Activated CD8-positive, alpha-beta memory T cell treated with anti-CD3 and anti-CD28 coated beads, Interleukin-2, amount 50 U/mL, for 4 hours (primary cell): ENCODE results near the gene IL1RL2.

Experiments
- DNase-seq: peaks from one replicate; pipeline ENCODE4 v3.0.0-alpha.2; 2020

IL1RL2 gene

DNA sequence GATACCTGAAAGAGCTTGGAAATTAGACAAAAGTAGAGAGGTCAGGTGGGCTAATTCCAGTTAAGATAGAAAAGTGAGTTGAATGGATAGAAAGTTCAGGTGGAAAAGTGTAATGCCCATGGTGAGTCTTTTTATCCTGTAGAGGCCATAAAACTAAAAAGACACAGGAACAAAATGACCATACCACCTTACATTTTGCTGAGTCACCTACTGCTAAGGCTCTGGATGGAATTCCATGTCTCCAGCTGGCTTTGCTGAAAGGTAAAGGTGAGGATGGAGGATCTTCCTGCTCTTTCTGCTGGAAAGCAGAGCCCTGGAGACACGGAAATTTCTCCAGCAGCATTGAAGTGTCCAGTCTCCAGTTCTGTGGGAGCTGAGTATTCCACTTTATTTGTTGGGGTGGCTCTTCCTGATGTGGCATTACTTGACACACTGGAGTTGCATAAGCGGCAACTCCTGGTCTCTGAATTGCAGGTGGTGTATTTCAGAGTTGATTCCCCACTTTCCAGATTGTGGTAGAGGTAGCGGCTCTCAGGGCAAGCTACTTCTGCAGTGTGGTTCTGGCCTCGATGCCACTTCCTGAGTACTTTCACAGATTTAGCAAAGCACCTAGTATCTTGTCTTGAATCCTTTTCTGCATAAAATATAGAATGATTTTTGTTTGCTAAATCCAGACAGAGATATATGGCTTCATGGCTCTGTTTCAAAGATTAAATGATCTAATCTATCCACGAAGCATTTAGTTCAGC is 10.7 kb downstream of the IL1RL2 start:
- DNase-seq, result no peak

DNA sequence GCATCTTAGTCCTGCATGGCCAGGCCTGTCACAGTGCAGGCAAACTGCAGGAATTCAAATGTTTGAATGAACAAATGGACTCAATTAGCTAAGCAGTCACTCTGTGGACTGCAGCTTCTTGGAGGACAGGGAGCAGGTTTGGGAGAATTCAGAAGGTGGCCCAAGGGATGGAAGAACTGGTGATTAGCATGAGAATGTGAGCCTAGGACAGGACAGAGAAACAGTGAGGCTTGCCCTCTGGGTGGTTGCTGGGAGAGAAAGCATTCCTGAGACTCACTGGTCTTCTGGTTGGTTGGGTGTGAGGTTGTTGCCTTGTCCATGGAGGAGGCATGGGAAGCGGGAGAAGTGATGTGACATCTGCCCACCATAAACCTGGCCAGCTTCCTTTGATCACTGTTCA is 13.7 kb downstream of the IL1RL2 start:
- no peak for DNase-seq

DNA sequence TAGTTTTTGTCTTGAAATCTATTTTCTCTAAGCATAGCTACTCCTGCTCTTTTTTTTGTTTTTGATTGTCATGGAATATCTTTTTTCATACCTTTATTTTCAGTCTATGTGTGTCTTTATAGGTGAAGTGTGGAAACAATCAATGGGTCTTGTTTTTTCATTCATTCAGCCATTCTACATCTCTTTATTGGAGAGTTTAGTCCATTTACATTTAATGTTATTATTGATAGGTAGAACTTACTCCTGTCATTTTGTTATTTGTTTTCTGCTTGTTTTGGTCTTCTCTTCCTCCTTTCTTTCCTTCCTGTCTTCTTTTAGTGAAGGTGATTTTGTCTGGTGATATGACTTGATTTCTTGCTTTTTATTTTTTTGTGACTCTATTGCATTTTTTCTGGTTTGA is 17.8 kb downstream of the IL1RL2 start:
- DNase-seq, result no peak

DNA sequence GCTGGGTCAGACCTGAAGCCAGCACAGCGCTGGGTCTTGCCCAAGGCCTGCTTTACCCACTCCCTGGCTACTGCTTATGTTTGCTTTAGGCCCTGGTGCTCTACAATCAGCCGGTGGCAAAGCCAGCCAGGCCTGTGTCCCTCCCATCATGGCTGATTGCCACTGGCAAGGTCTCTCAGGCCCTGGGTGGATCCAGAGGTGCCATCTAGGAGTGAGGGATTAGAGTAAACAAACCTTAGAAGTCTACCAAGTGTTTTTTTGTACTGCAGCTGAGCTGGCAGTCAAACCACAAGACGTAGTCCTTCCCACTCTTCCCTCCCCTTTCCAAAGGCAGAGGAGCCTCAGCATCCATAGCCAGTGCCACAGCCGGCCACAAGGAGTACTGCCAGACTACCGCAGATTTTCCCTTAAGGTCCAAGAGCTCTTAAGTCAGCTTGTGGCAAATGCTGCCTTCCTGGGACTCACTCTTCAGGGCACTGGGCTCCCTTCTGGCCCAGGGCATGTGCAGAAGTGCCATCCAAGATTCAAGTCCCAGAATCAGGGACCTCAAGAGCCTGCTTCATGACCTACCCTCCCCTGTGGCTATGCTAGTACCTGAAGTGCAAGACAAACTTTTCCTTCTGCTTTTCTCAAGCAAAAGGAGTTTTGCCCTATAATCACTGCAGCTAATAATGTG is 20.0 kb downstream of the IL1RL2 start:
- no peak for DNase-seq

DNA sequence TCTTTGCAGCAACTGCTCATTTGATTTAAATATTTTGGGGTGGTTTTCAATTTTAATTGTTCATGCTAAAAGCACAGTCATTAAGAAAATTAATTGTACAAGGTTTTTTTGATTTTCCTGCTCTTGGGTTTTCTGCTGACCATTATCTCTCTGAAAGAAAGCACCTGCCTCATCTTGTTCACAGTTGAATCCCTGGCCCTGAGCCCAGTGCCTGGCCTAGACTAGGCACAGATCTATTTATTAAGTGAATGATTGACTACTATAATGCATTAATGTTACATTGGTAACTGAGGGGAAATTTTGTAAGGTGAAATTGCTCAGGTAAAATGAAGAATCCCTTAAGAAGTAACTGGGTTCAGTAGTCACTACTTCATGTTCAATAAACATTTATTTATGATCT is 22.0 kb downstream of the IL1RL2 start:
- DNase-seq, result no peak

DNA sequence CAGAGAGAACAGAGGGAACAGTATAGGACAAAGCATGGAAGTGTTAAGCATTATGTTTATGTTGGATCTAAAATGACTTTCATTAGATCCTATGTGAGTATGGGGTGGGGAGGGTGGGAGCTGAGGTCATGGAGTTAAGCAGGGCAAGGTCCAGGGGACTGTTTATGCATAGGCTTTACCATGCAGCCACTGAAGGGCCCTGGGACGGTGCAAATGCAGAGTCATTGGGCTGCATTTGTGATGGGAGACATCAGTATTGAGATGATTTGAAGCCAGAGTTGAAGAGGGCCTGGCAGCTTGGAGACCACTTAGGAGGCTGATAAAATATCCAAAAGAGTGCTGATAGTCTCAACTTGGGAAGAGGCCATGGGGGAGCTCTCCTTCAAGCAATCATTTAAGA is 22.7 kb downstream of the IL1RL2 start:
- no peak for DNase-seq

DNA sequence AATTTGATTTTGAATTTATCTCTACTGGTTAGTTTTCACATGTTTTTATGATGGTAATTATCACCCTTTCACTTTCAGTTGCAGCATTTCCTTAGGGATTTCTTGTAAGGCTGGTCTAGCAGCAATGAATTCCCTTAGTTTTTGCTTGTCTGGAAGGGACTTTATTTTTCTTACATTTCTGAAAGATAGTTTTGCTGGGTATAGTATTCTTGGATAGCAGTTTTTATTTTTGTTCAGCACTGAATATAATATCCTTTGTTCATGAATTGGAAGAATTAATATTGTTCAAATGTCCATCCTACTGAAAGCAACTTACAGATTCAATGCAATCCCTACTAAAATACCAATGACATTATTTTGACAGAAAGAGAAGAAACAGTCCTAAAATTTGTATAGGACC is 30.2 kb downstream of the IL1RL2 start:
- no peak for DNase-seq

DNA sequence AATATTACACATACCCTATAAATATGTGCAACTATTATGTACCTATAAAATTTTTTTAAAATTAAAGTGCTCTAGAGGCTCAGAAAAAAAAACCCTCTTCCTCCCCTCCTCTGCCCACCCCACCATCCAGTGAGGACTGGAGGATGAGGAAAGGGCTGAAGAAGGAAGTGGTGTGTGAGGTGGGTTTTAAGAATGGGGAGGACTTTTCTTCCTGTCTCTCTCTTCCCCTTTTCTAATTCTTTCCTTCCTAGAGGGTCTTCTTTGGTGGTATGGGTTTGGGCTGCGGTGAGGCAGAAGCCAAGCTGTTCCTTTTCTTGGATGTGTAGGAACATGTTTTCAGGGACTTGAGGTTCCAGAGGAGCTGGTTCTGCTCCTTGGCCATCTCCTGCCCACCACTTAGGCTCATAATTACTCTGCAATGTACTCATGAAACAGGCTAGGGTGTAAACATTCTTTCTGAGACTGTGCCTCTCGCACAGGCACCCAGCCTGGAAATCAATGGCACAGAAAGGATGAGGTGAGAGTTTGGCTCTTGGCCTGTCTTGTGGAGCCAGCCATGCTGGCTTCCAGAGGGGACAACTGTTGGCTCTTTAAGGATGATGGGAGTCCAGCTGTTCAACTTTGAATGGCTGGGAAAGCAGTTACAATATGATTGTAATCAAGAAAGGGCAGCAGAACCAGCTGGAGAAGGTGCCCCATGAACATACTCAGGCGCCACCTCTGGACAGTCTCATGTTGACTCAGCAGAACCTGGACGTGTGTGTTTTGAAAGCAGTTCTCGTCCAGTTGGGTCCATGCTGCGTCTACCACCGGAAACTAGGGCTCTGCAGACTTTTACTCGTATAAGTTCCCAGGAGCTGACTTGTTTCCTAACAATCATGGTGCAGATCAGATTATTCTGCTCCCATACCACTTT is 38.3 kb downstream of the IL1RL2 start:
- no peak for DNase-seq

DNA sequence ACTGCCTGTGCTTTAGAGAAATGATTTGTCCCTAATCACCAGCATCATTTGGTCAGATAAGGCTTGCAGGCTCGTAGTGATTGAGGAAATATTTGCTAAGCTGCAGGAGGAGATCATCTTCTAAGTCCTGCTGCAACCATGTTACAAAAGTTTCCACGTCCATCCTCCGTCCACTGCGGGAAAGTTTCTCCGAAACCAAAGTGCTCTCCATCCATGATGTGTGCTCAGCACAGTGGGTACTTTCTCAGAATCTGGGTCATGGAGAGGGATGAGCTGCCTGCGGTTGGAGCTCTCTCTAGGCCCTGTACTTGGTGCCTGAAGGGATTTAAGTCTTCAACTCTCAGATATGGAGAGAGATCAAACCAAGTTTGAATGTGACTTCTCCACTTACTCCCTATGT is 39.3 kb downstream of the IL1RL2 start:
- DNase-seq, result no peak

DNA sequence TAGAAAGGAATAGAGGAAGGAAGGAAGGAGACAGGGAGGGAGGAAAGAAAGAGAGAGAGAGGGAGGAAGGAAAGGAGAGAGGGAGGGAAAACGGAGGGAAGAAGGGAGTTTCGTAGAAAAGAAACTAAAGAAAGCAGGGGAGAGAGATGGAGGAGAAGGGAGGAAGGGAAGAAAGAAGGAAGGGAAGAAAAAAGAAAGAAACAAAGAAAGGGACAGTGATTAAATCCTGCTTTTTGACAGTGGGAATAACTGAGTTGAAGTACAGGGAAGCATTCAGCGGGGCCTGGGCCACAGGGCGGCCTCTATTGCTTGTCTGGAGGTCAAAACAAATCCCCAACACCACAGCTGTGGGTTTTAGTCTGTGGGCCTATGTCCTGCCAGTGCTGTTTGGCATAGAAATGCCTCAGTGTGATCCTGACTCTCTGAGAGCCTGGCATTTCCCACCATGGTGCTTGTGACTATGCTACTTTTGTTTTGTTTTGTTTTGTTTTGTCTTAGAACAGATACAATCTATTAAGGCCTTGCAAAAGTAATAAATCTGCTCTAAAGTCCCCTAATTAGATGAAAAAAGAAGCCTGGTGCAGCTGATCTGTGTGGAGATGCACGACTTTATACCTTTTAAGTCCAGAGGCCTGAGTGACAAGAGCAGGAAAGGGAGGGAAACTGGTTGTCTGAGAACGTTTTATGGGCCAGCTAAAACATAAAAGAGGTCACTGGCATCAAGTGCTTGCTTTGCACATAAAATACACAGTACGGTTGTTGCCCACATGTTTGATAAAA is 40.0 kb downstream of the IL1RL2 start:
- DNase-seq, result no peak

DNA sequence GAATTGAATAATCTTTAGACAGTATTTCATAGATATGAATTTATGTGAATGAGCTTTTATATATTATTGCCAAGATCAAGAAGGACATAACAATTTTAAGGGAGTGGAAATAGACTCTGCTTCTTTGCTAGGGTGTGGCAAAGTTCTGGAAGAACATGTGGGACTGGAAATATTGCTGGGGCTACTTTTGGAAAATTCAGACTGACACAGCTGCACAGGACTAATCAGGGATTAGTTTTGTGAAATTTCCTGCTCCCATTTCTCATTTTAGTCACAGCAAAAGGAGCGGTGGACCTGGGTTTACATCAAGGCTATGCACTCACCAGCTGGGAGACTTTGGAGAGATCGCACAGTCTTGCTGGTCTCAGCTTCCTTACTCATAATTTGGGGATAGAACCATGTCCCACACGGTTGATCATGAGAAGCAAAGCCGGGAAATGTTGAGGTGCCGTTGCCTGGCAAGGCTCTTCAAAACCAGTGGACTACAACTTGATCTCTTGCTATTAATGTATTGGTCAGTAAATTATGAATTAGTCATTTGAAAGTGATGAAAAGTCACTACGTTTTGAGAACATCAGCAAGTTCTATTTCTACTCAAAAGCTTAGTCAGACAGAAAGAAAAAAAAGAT is 42.4 kb downstream of the IL1RL2 start:
- no peak for DNase-seq

DNA sequence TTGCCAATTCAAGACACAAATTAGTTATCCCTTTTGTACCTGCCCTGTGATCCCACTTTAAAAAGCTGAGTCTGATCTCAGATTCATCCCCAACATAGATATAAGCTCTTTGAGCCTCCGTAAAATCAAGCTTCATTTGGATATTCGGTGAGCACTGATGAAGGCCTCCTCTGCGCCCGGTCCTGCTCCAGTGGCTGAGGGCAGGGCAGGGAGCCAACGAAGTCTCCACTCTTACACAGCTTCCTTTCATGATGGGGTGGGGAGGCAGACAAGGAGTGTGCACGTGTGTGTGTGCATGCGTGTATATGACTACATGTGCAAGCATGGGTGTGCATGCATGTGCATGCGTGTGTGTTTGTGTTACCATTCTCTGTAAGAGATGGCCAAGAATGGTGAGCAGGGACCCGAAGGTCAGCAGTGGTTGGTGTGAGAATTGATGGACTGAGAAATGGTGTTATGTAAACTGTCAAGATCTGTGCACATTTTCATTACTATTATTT is 43.6 kb downstream of the IL1RL2 start:
- no peak for DNase-seq

DNA sequence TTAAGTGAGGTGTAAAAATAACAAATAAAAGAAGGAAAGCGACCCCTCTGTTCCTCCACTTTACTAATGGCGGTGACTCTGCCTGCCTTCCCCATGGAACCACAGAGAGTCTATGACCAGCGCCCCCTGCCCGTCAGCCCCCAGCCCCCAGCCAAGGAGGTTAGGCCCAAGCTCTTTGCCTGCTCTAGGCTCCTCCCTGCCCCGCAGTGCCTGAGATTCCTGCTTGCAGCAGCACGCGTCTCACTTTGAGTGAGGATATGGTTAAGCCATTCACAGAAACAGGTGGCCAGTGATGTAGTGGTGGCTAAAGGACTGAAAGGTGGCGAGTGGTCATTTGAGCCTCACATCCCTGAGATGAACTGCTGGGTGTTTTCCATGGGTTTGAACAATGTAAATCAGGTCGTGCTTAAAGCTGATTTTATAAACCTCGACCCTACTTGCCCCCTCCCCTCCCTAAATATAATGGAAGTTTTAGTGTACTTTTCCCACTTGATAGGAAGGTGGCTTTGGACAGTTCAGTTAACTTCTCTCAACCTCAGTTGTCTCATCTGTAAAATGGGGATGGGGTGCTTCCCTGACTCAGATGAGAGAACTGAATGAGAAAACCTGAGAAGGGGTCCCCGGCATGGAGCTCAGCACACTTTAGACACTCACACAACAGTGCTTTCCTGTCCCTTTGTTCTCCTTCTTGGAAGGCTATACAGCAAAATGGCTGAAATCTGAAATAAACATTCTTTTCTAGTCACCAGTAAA is 46.5 kb downstream of the IL1RL2 start:
- DNase-seq, result no peak

DNA sequence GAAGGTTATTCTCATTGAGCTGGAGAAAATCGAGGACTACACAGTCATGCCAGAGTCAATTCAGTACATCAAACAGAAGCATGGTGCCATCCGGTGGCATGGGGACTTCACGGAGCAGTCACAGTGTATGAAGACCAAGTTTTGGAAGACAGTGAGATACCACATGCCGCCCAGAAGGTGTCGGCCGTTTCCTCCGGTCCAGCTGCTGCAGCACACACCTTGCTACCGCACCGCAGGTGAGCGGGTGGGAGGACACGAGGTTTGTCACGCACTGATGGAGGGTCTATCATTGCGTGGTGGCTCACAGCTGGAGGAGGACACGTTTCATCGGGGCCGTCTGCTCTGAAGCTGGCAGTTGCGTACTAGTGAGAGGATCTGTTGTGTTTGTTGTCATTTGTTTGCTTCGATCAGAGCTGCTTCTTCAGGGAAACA is 48.2 kb downstream of the IL1RL2 start:
- DNase-seq, result no peak

DNA sequence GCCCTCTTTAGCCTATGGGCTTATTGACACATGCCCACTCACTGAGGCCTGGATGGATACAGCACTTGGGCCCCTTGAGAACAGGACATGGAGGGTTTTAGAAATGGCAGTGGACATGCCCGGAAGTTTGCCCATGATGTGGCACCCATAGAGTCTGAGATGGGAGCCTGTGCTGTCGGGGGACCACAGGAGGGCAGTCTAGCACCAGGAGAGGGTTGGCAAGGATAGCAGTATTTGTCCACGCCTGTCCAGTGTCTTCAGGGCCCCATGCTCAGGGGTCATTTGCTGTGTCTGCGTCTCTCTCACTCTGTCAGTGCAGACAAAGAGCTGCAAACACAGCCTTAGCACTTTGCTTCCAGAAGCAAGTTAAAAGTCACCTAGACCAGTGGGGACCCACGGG is 48.7 kb downstream of the IL1RL2 start:
- no peak for DNase-seq

DNA sequence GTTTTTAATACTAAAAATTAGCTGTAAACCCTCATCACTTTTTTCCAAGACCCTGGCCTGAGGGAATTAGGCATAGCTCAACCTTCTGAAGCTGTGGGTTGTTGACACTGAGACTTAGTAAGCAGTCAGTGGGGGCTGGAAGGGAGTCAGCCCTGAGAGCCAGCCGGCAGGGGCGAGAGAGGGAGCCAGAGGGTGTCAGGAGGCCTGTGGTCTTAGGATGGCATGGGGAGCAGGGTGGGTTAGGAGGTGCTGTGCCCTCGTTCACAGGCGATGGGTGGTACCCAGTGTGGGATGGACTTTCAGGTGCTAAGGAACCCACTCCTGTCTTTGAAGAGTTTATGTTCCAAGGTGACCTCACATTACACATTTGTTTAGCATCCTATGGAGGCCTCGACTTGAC is 49.3 kb downstream of the IL1RL2 start:
- no peak for DNase-seq

DNA sequence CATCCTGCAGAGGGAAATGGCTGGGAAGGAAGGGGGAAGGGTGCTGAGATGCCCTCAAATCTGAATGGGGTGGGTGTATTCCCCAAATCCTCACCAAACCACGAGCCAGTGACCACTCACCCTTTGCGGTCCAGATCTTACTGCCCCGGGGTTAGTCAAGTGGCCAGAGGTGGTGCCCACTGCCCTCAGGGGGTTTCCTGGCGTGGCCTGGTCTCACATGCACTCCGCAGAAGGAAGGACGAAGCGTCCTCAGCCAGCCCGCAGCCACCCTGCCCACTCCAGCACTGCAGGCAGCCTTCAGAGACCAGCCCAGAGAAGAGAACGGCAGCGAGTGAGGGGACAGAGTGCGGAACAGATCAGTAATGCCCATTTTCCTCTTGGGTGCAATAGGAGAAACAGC is 50.4 kb downstream of the IL1RL2 start:
- no peak for DNase-seq

DNA sequence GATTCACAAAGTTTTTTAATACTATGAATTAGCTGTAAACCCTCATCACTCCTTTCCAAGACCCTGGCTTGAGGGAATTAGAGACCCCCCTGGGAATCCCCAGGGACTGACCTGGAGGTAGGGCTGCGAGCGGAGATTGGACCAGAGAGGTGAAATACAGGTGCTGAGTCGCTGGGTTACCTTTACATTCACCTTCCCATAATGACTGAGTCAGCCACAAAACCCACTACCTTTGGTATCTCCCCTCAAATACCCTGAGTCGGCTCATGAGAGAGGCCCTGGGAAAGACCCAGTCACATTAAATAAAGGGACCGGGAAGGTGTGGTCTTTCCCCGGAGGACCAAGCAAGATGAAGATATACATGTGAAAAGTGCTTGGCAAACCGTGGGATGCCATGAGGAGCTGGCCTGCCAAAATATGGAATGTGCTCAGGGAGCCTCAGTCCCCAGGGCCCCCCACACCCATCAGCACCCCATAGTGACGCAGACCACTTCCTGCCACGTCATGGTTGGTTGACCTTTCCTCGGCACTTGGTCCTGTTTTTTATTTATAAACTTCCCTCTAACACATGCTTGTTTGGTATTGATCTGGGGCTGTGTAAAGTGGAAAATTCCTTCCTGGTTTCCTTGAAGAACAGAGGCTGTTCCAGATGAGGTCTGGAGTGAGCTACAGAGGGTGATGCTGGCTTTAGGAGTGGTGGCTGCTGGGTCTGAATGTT is 51.4 kb downstream of the IL1RL2 start:
- peak; percentile 49 for DNase-seq

DNA sequence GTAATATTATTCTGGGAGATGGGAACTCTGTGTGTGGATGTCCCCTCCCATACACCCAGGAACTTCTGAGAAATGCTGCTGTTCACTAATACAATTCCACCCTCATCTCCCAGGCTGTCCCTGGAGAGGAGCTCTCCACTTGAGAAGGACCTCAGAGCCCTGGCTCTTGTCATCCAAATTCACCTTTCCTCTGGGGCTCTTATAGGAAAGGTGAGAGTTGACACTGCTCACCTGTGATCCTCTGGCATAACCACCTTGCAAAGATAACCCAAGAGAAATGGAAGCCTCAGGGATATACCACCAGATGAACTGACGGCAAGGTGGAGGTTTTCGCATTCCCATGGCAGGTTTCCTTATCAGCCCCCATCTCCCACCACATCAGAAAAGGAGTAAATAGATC is 52.0 kb downstream of the IL1RL2 start:
- DNase-seq, result no peak

DNA sequence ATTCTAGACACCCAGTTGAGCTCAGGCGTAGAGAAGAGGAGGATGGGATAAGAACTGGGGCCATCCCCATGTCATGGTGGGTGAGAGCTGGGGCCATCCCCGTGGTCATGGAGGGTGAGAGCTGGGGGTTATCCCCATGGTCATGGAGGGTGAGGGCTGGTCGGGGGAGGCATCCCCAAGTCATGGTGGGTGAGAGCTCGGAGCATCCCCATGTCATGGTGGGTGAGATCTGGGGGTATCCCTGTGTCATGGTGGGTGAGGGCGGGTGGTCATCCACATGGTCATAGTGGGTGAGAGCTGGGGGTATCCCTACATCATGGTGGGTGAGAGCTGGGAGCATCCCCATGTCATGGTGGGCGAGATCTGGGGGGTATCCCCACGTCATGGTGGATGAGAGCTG is 52.5 kb downstream of the IL1RL2 start:
- DNase-seq, result no peak
